ENCODE data around the gene RSPO3.
"Not testable (repeated sequence)": the region's sequence is repeated elsewhere in the genome, so short reads cannot be mapped to it uniquely, and the experiment has no call there.

The RSPO3 gene

DNA sequence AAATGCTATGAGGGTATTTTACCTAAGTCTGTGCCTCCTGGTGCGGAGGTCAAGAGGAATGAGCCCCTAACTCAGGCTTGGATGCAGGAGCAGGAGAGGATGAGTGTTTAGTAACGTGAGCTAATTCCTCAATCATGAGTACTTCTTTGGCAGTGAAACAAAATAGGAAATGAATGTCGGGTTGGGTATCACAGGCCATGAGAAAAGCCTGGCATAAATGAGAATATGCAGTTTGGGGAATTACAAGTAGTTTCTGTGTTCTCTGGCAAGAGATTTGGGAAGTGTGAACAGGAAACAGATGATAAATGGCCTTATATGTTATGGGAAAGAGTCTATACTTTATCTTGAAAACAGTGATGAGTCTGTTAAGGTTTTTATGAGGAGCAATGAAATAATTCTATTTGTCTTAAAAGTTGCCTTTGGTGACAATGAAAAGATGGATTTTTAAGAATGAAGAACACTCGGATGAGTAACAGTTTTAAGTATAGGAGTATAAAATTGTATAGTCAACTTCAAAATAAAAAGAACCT is 89.2 kb downstream of the RSPO3 start:
- DNase-seq = no peak

DNA sequence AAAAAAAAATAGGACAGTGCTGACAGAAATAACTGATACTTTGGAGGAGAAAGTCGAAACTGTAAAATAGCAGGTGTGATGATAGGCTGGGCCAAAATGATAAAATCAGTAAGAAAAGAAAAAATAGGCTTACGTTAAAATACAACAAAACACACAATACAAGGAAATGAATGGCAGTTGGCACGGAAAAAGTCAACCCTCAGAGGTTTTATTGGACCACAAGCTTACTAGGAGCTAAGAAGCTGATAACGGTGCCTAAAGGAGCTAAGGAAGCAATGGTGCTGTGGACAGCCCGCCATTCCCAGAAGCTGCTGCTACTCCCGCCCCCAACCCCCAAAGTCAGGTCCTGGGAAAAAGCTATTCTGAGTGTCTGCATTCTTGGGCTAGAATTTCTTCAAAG is 92.3 kb downstream of the RSPO3 start:
- DNase-seq = no peak

DNA sequence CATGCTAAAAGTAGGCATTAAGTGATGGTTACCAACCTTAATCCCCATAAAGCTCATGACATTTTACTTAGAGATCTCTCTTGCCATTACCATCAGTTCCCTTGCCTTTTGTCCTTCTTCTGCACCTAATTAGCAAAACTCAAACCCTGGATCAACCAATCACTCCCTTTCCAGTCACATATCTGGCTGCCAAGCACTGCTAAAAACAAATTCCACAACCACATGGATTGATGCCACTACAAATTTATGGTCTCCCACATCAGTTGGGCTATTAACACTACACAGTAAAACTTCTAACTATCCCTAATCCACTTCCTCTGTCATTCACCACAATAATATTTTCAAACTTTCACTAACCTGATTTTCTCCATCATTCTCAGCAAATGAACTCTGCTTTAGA is 93.9 kb downstream of the RSPO3 start:
- DNase-seq = no peak

DNA sequence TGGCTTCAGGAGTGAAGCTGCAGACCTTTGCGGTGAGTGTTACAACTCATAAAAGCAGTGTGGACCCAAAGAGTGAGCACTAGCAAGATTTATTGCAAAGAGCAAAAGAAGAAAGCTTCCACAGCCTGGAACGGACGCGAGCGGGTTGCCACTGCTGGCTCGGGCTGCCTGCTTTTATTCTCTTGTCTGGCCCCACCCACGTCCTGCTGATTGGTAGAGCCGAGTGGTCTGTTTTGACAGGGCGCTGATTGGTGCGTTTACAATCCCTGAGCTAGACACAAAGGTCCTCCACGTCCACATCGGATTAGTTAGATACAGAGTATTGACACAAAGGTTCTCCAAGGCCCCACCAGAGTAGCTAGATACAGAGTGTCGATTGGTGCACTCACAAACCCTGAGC is 95.6 kb downstream of the RSPO3 start:
- DNase-seq = not testable (repeated sequence)

DNA sequence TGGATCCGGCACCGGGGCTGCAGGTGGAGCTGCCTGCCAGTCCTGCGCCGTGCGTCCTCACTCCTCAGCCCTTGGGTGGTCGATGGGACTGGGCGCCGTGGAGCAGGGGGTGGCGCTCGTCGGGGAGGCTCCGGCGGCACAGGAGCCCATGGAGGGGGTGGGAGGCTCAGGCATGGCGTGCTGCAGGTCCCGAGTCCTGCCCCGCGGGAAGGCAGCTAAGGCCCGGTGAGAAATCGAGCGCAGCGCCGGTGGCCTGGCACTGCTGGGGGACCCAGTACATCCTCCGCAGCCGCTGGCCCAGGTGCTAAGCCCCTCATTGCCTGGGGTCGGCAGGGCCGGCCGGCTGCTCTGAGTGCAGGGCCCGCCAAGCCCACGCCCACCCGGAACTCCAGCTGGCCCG is 96.1 kb downstream of the RSPO3 start:
- not testable (repeated sequence) for DNase-seq

DNA sequence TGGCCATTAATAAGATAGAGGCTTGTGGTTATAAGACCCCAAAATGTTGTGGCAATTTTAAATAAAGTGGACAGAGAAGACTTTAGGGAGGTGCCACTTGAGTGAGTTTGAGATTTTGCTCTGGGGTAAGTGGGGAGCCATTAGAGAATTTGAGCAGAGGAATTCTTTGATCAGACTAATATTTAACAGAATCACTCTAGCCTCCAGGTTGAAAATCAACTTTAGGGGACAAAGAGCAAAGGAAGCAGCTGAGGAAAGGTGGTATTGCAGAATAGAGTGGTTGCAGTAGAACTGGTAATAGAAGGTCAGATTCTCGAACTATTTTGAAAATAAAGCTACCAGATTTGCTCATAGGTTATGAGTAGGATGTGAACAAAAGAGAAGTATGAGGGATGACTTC is 97.5 kb downstream of the RSPO3 start:
- DNase-seq = no peak

DNA sequence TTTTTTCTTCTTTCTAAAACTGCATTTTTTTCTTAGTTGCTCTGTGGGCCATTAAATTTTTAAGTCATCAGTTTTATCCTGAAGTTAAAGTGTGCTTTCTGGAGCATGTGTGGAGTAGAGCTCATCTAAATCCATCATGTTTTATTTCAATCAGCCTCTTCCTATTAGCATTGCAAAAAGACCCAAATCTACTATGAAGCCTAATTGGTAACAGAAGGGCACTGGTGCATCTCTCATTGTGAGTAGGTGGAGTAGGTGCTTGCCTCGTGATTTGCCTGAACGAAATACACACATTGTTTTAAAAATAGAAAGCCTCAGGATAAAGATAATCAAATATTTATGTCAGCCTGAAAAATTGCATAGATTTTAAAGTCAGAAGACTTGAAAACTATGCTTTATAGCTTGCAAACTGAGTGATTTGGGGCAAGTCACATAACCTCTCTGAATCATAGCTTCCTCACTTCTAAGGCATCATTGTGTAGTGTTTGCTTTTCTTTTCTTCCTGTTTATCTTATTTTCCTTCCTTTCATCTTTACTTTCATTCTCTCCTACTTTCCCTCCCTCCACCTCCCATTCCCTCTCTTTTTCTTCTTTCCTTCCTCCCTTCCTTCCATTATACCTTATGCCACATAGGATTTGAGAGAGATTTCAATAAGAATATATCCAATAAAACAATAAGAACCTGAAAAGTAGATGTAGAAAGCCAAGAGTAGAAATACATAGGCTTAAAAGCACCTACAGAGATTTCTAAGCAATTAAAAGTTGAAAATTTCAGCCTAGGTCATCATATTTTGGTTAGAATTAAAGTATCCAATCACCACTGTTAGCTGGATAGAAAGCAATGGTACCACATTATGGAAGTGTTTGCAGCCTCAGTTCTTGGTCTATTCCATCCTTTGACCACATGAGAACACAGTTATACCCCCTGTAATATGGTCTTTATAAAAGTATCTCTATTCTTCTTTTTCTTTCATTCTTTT is 98.6 kb downstream of the RSPO3 start:
- no peak for DNase-seq

DNA sequence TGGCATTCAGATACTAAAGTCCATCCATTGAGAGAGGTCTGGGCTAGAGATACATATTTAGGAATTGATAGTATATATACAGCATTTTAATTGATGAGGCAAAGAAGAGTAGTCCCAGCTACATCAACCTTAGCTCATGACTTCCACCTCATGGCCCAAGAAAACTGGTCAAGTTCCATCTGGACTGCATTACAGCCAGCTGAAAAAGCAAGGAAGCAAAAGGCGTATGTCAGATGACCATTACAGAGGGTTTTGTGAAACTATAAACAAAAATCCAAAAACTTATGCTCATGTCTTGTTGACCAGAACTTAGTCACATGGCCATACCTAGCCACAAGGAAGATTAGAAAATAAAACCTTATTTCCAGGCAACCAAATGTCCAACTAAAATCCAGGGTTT is 101.4 kb downstream of the RSPO3 start:
- no peak for DNase-seq

DNA sequence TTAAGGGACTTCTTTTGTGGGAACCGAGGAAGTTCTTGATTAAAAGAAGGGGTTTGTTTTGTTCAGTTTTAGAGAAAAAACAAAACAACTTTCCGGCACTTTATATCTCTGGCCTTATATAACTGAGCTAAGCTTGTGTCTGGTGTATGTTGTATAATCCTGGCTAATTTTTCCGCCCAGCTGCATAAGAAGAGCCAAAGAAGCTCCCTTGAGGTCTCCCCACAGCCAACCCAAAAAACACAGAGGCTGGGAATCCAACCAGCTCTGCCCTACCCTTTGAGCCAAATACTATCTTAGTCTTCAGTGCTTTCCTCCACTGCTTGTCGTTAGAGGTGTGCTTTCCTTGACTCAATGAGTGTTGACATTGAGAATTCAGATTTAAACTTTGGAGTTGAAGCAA is 102.7 kb downstream of the RSPO3 start:
- DNase-seq = no peak

DNA sequence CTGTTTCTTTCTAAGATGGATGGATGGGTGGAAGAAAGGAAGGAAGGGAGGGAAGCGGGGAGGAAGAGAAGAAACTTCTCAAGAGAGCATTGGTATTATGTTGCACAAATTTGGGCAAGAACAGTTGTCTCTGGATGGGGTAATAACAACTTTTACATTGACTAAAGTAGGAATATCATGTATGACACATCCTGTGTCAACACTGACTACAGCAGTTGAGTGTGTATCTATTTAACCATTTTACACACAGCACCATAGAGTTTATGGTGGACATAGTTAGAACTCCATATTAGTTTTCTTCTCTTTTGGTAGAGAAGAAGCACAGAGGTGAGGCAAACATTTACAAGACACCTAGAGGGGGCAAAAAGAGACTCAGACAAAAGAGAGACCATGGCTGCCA is 103.9 kb downstream of the RSPO3 start:
- DNase-seq = no peak

DNA sequence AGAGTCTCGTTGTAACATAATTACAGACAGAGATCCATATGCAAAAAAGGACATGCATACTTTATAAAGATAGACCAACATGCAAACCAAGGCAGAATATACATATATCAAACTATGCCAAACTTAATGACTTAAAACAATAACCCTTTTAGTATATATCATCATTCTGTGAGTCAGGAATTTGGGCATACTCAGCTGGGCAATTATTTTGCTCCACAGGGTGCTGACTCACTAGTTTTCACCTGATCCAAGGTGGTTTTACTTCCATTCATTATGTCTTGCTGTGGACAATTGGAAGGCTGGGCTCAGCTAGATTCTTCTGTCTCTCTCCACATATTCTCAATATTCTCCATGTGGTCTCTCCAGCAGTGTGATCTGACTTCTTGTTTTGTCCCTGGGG is 107.0 kb downstream of the RSPO3 start:
- DNase-seq = no peak

DNA sequence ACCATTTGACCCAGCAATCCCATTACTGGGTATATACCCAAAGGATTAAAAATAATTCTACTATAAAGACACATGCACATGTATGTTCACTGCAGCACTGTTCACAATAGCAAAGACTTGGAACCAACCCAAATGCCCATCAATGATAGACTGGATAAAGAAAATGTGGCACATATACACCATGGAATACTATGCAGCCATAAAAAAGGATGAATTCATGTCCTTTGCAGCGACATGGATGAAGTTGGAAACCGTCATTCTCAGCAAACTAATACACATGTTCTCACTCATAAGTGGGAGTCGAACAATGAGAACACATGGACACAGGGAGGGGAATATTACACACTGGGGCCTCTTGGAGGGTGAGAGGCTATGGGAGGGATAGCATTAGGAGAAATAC is 115.3 kb downstream of the RSPO3 start:
- not testable (repeated sequence) for DNase-seq

DNA sequence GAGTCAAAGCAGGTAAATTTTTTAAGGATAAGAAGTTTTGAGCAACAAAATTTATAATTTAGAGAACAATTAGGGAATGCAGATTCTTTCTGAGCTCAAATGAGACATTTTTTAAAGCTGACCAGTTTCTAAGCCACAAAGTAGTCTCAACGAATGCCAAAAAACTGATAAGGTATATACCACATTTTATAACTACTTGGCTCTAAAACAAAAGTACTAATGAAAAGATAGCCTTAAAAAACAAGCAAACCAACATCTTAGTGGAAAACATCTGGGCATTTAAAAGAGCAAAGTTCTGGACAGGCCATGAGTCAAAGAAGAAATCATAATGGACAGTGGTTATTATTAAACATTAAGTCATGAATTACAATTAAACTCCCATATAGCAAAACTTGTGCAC is 125.0 kb downstream of the RSPO3 start:
- no peak for DNase-seq
